SHP77 (cell line): ENCODE data around the gene EFCAB5.
"Not testable (repeated sequence)": the region's sequence is repeated elsewhere in the genome, so short reads cannot be mapped to it uniquely, and the experiment has no call there.

Experiments used
- DNase-seq, 2 experiments: peaks; one replicate each; lab custom pipeline; 2025; lab: John Stamatoyannopoulos, UW

The EFCAB5 gene

GRCh38 chr17:29935909-29936308 lies 5.5 kb upstream of the EFCAB5 start:
- DNase-seq, result not testable (repeated sequence)

- DNase-seq, result no peak
Measured at GRCh38 chr17:29936724-29937123, 4.7 kb upstream of the EFCAB5 start.

- DNase-seq, result no peak
Measured at GRCh38 chr17:29945281-29945680, 3.8 kb downstream of the EFCAB5 start.

GRCh38 chr17:29948448-29949215 lies 7.2 kb downstream of the EFCAB5 start:
- DNase-seq, result no peak

GRCh38 chr17:29949696-29950095 lies 8.3 kb downstream of the EFCAB5 start:
- DNase-seq, result no peak

- DNase-seq, result no peak
Measured at GRCh38 chr17:29954405-29954804, 13.0 kb downstream of the EFCAB5 start.

- DNase-seq, result no peak
Measured at GRCh38 chr17:29956225-29956624, 14.8 kb downstream of the EFCAB5 start.

- DNase-seq, result not testable (repeated sequence)
Measured at GRCh38 chr17:29957488-29957887, 16.1 kb downstream of the EFCAB5 start.

GRCh38 chr17:29958947-29959657 lies 17.7 kb downstream of the EFCAB5 start:
- DNase-seq, result no peak

GRCh38 chr17:29959658-29960337 lies 18.4 kb downstream of the EFCAB5 start:
- DNase-seq, result no peak

- no peak for DNase-seq
Measured at GRCh38 chr17:29962656-29963055, 21.2 kb downstream of the EFCAB5 start.

GRCh38 chr17:29968271-29968670 lies 26.8 kb downstream of the EFCAB5 start:
- no peak for DNase-seq

- peak; percentile 29 to 49 for DNase-seq
Measured at GRCh38 chr17:29972277-29972676, 30.8 kb downstream of the EFCAB5 start.

GRCh38 chr17:29973005-29973404 lies 31.6 kb downstream of the EFCAB5 start:
- no peak for DNase-seq

- no peak for DNase-seq
Measured at GRCh38 chr17:29977836-29978235, 36.4 kb downstream of the EFCAB5 start.

GRCh38 chr17:29980261-29980660 lies 38.8 kb downstream of the EFCAB5 start:
- no peak for DNase-seq

- DNase-seq, result no peak
Measured at GRCh38 chr17:29982991-29983653, 41.7 kb downstream of the EFCAB5 start.

- DNase-seq, result no peak
Measured at GRCh38 chr17:29996458-29996857, 55.0 kb downstream of the EFCAB5 start.

GRCh38 chr17:30000001-30000754 lies 58.7 kb downstream of the EFCAB5 start:
- no peak for DNase-seq

- DNase-seq, result no peak
Measured at GRCh38 chr17:30000755-30001257, 59.4 kb downstream of the EFCAB5 start.

- no peak for DNase-seq
Measured at GRCh38 chr17:30002088-30002487, 60.7 kb downstream of the EFCAB5 start.
